Stomach (tissue), 9 donors: ENCODE results near the gene SEC22A. TPM values are rescaled to one million over a fixed set of nuclear protein-coding genes. Genes with fewer than 3 reads are reported as not detected.
A peak's percentile ranks its signal among the peaks of the same experiment; 100 is the strongest.

Experiments used
- DNase-seq, 2 donors: peaks; one replicate each; pipeline versions ENCODE4 v3.0.0 to v3.0.0-alpha.2; 2013 to 2019
- H3K27ac ChIP-seq, 5 donors: fragments of 200-600 bp in 4 of 5; sonication (generic) in 4 of 5; one replicate each; pipeline ENCODE4 v1.5.1; 2013 to 2019; ENCODE audit warnings: mild to moderate bottlenecking in 1 of 5, moderate library complexity in 1 of 5
- H3K27me3 ChIP-seq, 3 donors: fragments of 200-600 bp; sonication (generic); one replicate each; pipeline ENCODE4 v1.5.1; 2017 to 2019; ENCODE audit warnings: mixed run types in 1 of 3
- H3K36me3 ChIP-seq, 4 donors: fragments of 200-600 bp; sonication (generic); 1 replicate in 3 of 4; 2 replicates in 1 of 4; pipeline ENCODE4 v1.5.1; 2016 to 2019
- H3K4me1 ChIP-seq, 4 donors: fragments of 200-600 bp; sonication (generic); one replicate each; pipeline ENCODE4 v1.5.1; 2016 to 2019
- H3K4me3 ChIP-seq, 4 donors: fragments of 200-600 bp; sonication (generic) in 3 of 4; one replicate each; pipeline ENCODE4 v1.5.1; 2016 to 2019; ENCODE audit warnings: mild to moderate bottlenecking in 1 of 4
- H3K9me3 ChIP-seq, 4 donors: fragments of 200-600 bp; sonication (generic); one replicate each; pipeline ENCODE4 v1.5.1; 2016 to 2019
- CTCF ChIP-seq, 7 experiments: fragments of 450-650 bp in 4 of 7; fragments of 200-600 bp in 3 of 7; sonication (generic) in 3 of 7; IDR thresholded peaks; one replicate each; pipeline ENCODE4 v1.5.1; 2016 to 2019; ENCODE audit warnings: antibody characterized with exemption in 7 of 7, control low read depth in 2 of 7, mild to moderate bottlenecking in 1 of 7
- EP300 ChIP-seq: sonication (generic); formaldehyde crosslinking; IDR thresholded peaks from one replicate; pipeline ENCODE4 v1.6.1; 2017; ENCODE audit warnings: antibody characterized with exemption
- POLR2A ChIP-seq, 4 donors: fragments of 450-650 bp; IDR thresholded peaks; one replicate each; pipeline ENCODE4 v1.6.1; 2016; ENCODE audit warnings: antibody characterized with exemption in 4 of 4, control low read depth in 2 of 4, mild to moderate bottlenecking in 1 of 4, moderate library complexity in 1 of 4
- POLR2AphosphoS5 ChIP-seq, 3 donors: sonication (generic); formaldehyde crosslinking; IDR thresholded peaks; one replicate each; pipeline ENCODE4 v1.6.1; 2016; ENCODE audit warnings: antibody characterized with exemption in 3 of 3
- WGBS, 5 donors: extraction: QIAGEN DNeasy Blood & Tissue Kit in 3 of 5; methylation state at CpG; one replicate each; pipeline versions ENCODE4 v1.1.5 to v1.1.7; 2013 to 2018; 5-methylcytosine and 5-hydroxymethylcytosine counted together
- intact Hi-C: fragments of 100-400 bp; cut with DNase I; formaldehyde crosslinking; loops from one replicate; pipeline ENCODE4 v1.15.1; 2023; ENCODE audit warnings: low total_unique reads
- polyA plus RNA-seq, 3 donors: library from polyadenylated mRNA; stranded (reverse); fragments of 200-250 nt; gene quantifications; one replicate each; pipeline ENCODE4 v1.2.3, GENCODE V29; 2013
- total RNA-seq, 5 donors: library from RNA; depleted of rRNA; stranded (reverse); fragments of >200 nt; gene quantifications; one replicate each; pipeline versions ENCODE4 v1.1.0 to v1.2.3, GENCODE V29; 2014 to 2016
- donor health status: healthy with polysubstance abuse.
- donor health status: Bipolar disorder and iron deficiency.
- donor health status: healthy.

SEC22A gene
- total and polyA plus RNA-seq, 8 donors = 1.6 to 26.6 (median 6.7) TPM; not detected in 1

DNA sequence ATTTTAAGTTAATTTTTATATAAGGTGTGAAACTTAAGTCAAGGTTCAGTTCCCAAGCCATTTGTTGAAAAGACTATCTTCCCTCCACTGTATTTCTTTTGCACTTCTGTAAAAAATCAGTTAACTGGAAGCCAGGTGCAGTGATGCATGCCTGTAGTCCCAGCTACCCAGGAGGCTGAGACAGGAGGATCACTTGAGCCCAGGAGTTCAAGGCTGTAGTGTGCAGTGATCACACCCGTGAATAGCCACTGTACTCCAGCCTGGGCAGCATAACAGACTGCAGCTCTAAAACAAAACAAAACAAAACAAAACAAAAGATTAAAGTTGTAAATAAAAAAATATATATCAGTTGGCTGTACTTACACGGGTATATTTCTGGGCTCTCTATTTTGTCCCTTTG lies 33.1 kb upstream of the SEC22A start:
- intact Hi-C loops = no loop called here
- no peak for DNase-seq
- 29 to 52% (median 41%) methylated on average over 2 of the region's 2 CpGs for WGBS, 5 donors
- Histone ChIP-seq H3K9me3 (peaks cover 0 to 4% (median 2%) of the 10 kb centered on the region in 4 donors), H3K27ac (no peak overlapping the region), H3K4me1 (peaks cover 0 to 17% (median 16%) of the 10 kb centered on the region in 4 donors), H3K27me3 (no peaks in the 10 kb centered on the region), H3K36me3 (peaks cover 17 to 40% (median 32%) of the 10 kb centered on the region in 4 donors), H3K4me3 (no peak overlapping the region)
- TF ChIP-seq POLR2AphosphoS5 (IDR thresholded peaks at IDR 0.05) (no peak), EP300 (no peak), CTCF (IDR thresholded peaks at IDR 0.05) (no peak), POLR2A (IDR thresholded peaks at IDR 0.05) (no peak)

- intact Hi-C loops = no loop called here
- WGBS, 5 donors = 17 to 46% (median 29%) methylated on average over 5 of the region's 5 CpGs
- H3K4me3 ChIP-seq = no peak overlapping the region
- peaks cover 0 to 4% (median 2%) of the 10 kb centered on the region in 4 donors for H3K9me3 ChIP-seq
- H3K27ac ChIP-seq = peak overlapping the region in 4 of 5 donors; percentile 45 to 54 (median 50)
- H3K36me3 ChIP-seq = peaks cover 8 to 31% (median 23%) of the 10 kb centered on the region in 4 donors
- peak; percentile 34 to 44 for DNase-seq
- peaks cover 0 to 17% (median 16%) of the 10 kb centered on the region in 4 donors for H3K4me1 ChIP-seq
- no peaks in the 10 kb centered on the region for H3K27me3 ChIP-seq
- TF ChIP-seq POLR2A (IDR thresholded peaks at IDR 0.05) (no peak), EP300 (no peak), POLR2AphosphoS5 (IDR thresholded peaks at IDR 0.05) (no peak), CTCF (IDR thresholded peaks at IDR 0.05) (no peak)
Measured at GRCh38 chr3:123169492-123169929, 32.2 kb upstream of the SEC22A start.

DNA sequence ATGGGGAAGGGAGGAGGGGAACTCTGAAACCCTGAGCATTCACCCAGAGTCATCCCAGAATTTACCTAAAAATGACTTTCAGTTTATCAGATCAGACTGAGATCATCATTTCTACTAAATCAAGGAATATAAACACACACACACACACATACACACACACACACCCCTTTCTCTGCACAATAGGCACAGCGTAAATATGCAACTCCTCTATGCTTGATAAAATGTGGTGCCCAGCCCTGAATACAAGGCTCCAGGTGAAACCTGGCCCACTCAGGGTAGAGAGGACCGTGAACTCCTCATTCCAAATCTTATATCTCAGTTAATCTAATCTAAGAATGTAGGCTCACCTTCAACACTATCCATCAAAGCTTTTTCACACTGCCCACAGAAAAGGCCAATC lies 31.8 kb upstream of the SEC22A start:
- intact Hi-C loops = no loop called here
- no peak for TF ChIP-seq CTCF (IDR thresholded peaks at IDR 0.05)
- TF ChIP-seq EP300 = no peak
- TF ChIP-seq POLR2A (IDR thresholded peaks at IDR 0.05) = no peak
- TF ChIP-seq POLR2AphosphoS5 (IDR thresholded peaks at IDR 0.05) = no peak
- Histone ChIP-seq H3K9me3 (peaks cover 0 to 4% (median 2%) of the 10 kb centered on the region in 4 donors), H3K36me3 (peaks cover 3 to 27% (median 19%) of the 10 kb centered on the region in 4 donors), H3K27me3 (no peaks in the 10 kb centered on the region), H3K4me3 (no peak overlapping the region), H3K27ac (peak overlapping the region in 4 of 5 donors; percentile 45 to 54 (median 50)), H3K4me1 (peaks cover 0 to 17% (median 16%) of the 10 kb centered on the region in 4 donors)
- 18 to 65% (median 26%) methylated on average over 2 of the region's 2 CpGs for WGBS, 5 donors
- DNase-seq = peak in 1 of 2 donors; percentile 35

- no peak for DNase-seq
- H3K27me3 ChIP-seq = no peaks in the 10 kb centered on the region
- no peak for TF ChIP-seq CTCF (IDR thresholded peaks at IDR 0.05)
- no peak for TF ChIP-seq POLR2A (IDR thresholded peaks at IDR 0.05)
- no peak for TF ChIP-seq POLR2AphosphoS5 (IDR thresholded peaks at IDR 0.05)
- TF ChIP-seq EP300 = no peak
- H3K4me3 ChIP-seq = no peak overlapping the region
- intact Hi-C loops = no loop called here
- H3K4me1 ChIP-seq = no peaks in the 10 kb centered on the region
- peaks cover 0 to 5% (median 0%) of the 10 kb centered on the region in 4 donors for H3K36me3 ChIP-seq
- no peaks in the 10 kb centered on the region for H3K9me3 ChIP-seq
- no peak overlapping the region for H3K27ac ChIP-seq
- WGBS, 5 donors = 86 to 95% (median 92%) methylated on average over 5 of the region's 5 CpGs
Measured at GRCh38 chr3:123180791-123181190, 21.0 kb upstream of the SEC22A start.
